ENCODE data around the gene EMD. TPM values are rescaled to one million over a fixed set of nuclear protein-coding genes. Genes with fewer than 3 reads are reported as not detected.
A peak's percentile ranks its signal among the peaks of the same experiment; 100 is the strongest.

The EMD gene
- total RNA-seq, 1 donor from 2014 or later: 91.7 TPM

DNA sequence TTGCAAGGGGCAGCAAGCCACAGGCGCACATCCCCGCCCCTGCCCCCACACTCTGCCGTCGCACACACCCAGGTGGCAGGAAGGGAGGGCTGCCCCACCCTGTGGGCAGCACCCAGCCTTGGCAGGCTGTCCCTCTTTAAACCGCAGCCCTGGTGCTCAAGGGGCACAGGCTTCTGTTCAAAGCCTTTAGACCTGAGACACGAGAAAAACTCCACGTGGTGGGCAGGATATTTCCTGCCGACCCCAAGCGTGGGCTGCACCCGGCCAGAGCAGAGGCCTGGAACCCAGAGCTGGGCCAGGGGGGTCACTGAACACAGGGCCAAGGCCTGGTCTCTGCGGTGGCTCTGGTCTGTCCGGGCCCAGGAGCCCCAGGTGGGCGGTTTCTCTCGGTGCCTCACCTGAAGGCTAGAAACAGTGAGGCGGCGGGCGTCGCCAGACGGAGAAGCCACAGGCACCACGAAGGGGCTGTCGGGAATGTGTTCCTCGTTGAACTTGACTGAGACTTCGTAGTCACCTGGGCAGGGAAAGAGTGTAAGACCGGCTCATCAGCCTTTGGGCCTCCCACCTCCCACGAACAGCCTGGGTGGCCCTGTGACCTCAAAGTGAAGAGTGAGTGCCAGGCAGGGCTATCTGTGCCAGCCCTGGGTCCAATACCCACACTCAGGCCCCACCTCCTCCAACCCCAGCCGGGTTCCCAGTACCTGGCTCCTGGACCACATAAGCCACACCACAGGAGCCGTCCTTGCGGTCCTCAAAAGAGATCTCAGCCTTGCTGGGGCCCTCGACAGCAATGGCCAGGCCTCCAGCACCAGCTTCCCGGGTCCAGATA lies 27.7 kb upstream of the EMD start:
- intact Hi-C loops (cut with micrococcal nuclease): no loop called here
- Mint-ChIP-seq H3K9me3 (no peaks in the 10 kb centered on the region), H3K27ac (peak overlapping the region; percentile 62), H3K4me3 (no peak overlapping the region), H3K27me3 (no peaks in the 10 kb centered on the region), H3K4me1 (peaks cover 16% of the 10 kb centered on the region), H3K36me3 (ENCODE audit: low read depth) (peaks cover 21% of the 10 kb centered on the region)
- DNase-seq: peak; percentile 63

DNA sequence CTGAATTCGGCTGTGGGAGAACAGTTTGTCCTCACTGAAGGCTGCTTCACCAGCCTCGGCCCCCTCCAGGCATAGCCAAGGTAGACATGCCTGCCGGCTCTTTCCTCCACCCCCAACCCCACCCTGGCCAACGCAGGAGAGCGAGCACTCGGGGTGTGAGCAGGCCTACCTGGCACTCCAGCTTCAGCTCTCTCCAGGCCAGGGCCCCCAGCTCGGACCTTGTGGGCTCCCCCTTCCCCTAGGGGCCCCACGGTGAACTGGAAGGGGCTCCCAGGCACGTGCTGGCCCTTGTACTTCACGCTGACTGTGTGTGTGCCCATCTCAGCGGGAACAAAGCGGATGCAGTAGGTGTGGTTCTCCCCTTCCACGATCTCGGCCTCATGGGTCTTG lies 27.1 kb upstream of the EMD start:
- H3K36me3 Mint-ChIP-seq (ENCODE audit: low read depth): peaks cover 23% of the 10 kb centered on the region
- DNase-seq: no peak
- H3K27ac Mint-ChIP-seq: no peak overlapping the region
- H3K27me3 Mint-ChIP-seq: no peaks in the 10 kb centered on the region
- peaks cover 15% of the 10 kb centered on the region for H3K4me1 Mint-ChIP-seq
- intact Hi-C loops (cut with micrococcal nuclease): no loop called here
- H3K9me3 Mint-ChIP-seq: no peaks in the 10 kb centered on the region
- H3K4me3 Mint-ChIP-seq: no peak overlapping the region

DNA sequence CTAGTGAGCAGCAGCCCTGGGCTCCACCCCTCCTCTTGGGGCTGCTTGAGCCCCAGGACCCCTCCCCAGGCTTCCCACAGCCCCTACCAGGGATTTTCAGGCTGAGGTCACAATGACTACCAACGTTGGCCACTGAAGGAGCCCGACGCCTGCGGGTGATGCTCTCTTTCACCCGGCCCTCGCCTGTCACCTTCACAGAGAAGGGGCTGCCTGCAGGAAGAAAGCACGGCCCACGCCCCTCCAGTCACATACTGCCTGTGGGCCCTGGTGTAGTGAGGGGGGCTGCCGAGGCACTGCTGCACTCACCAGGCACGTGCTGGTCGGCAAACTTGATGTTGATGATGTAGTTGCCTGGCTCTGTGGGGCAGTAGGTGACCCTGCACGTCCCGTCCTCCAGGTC lies 26.6 kb upstream of the EMD start:
- DNase-seq: no peak
- Mint-ChIP-seq H3K27me3 (no peaks in the 10 kb centered on the region), H3K4me1 (peaks cover 11% of the 10 kb centered on the region), H3K27ac (no peak overlapping the region), H3K9me3 (no peaks in the 10 kb centered on the region), H3K4me3 (no peak overlapping the region), H3K36me3 (ENCODE audit: low read depth) (peaks cover 21% of the 10 kb centered on the region)
- intact Hi-C loops (cut with micrococcal nuclease): no loop called here

DNA sequence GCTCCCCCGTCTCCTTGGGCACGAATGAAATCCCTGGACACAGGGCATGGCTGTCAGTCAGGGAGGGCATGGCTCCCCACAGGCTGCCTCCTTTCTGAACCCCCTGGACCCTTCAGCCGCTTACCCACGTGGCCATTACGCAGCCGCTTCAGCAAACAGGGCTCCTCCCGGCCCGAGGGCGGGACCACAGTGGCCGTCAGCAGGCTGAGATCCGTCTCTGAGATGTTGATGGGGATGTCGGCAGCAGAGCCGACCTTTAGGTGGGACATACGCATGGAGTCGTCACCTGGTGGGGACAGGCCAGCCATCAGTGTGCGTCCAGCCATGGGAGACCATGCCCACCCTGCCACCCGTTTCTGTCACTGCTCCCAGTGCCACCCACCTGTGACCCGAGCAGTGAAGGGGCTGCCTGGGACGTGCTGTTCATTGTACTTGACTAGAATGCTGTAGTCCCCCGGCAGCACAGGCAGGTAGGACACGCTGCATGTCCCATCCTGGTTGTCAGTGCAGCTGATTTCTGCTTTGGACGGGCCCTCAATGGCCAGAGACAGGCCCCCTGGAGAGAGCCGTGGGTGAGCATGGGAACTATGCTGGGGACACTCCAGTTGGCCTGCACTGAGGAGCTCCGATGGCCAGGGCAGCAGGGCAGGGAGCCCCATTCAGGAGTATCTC lies 25.8 kb upstream of the EMD start:
- no peaks in the 10 kb centered on the region for H3K27me3 Mint-ChIP-seq
- intact Hi-C loops (cut with micrococcal nuclease): no loop called here
- no peak overlapping the region for H3K4me3 Mint-ChIP-seq
- peaks cover 25% of the 10 kb centered on the region for H3K36me3 Mint-ChIP-seq (ENCODE audit: low read depth)
- H3K4me1 Mint-ChIP-seq: peaks cover 7% of the 10 kb centered on the region
- no peak for DNase-seq
- H3K27ac Mint-ChIP-seq: no peak overlapping the region
- no peaks in the 10 kb centered on the region for H3K9me3 Mint-ChIP-seq

DNA sequence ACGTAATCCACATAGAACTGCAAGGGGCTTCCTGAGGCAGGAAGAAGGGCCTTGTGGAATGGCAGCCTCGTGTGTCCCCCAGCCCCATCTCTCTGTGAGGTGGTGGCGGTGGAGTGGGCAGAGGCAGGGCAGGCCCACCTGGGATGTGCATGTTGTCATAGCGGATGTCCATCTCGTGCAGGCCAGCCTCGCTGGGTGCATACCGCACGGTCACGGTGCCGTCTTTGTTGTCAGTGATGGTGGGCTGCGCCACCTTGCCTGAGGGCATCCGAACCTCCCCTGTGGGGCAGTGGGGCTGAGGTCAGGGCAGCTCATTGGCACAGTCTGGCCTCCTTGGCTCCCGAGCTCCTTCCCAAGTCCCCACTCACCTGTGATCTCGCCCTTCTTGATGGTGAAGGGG lies 25.1 kb upstream of the EMD start:
- Mint-ChIP-seq H3K27me3 (no peaks in the 10 kb centered on the region), H3K4me1 (peaks cover 10% of the 10 kb centered on the region), H3K9me3 (no peaks in the 10 kb centered on the region), H3K27ac (no peak overlapping the region), H3K36me3 (ENCODE audit: low read depth) (peaks cover 29% of the 10 kb centered on the region), H3K4me3 (no peak overlapping the region)
- DNase-seq: no peak
- intact Hi-C loops (cut with micrococcal nuclease): no loop called here

DNA sequence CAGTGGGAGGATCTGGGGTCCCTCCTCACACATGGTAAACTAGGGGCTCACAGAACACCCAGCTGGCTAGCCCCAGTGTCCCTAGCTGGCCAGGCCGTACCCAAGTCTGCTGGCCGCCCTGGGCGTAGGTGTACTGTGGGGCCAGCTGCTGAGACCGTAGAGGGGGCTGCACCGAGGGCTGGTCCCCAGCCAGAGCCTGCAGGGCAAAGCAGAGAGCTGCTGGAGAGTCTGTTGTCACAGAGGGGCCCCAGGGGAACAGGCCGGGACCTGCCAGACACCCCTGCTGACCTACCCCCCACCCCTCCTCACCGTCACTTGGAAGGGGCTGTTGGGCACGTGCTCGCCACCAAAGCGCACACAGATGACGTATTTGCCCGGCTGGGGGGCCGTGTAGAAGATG lies 24.6 kb upstream of the EMD start:
- peaks cover 10% of the 10 kb centered on the region for H3K4me1 Mint-ChIP-seq
- DNase-seq: no peak
- no peaks in the 10 kb centered on the region for H3K27me3 Mint-ChIP-seq
- H3K4me3 Mint-ChIP-seq: no peak overlapping the region
- H3K27ac Mint-ChIP-seq: no peak overlapping the region
- intact Hi-C loops (cut with micrococcal nuclease): no loop called here
- peaks cover 29% of the 10 kb centered on the region for H3K36me3 Mint-ChIP-seq (ENCODE audit: low read depth)
- no peaks in the 10 kb centered on the region for H3K9me3 Mint-ChIP-seq

DNA sequence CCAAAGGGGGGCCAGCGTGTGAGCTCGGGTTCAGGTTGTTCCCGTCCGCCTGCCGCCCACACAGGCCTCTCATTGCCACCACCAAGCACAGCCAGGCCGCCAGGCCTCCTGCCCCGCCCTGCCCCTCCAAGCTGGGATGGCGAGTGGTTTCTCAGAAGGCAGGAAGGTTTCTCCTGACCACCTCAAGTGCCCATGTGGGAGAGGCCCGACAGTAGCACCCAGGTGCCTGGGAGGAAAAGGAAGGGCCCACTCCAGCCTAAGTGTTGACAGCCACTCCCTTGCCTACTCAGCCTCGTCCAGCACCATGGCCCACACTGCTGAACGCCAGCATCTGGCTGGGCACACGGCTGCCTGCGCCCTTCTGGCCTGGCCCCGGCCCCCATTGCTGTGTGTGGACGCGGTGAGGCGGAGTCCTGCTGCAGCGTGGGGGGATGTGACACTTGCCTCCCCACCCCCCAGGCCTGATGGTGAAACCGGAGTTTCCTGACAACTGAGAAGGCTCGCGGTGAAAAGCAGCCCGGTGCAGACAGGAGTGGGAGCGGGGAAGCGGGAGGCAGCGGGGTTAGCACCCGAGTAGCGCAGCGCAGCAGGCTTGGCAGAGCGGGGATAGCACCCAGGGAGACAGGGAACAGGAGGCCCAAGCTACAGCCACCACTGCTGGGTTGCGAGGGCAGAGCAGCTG lies 23.9 kb upstream of the EMD start:
- peaks cover 31% of the 10 kb centered on the region for H3K36me3 Mint-ChIP-seq (ENCODE audit: low read depth)

DNA sequence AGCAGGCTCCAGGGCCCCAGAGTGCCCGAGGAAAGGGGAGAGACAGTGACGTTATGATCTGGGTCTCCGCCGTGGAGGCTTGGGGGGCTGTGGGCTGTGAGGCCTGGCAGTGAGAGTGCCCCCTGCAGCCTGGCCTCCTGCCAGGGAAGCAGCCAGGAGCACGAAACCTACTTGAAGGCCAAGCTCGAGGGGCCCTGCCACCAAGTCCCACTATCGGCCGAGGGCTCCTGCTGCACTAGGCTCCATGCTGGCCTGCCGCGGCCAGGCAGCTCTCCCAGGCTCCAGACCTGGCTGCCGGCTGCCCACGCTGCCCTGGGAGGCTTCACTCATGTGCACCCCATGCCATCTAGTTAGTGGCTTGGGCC lies 23.3 kb upstream of the EMD start:
- DNase-seq: no peak

More for the DNA sequence above, 23.9 kb upstream of the EMD start:
- no peak overlapping the region for H3K27ac Mint-ChIP-seq
- DNase-seq: no peak
- no peaks in the 10 kb centered on the region for H3K9me3 Mint-ChIP-seq
- intact Hi-C loops (cut with micrococcal nuclease): no loop called here
- peaks cover 10% of the 10 kb centered on the region for H3K4me1 Mint-ChIP-seq
- no peak overlapping the region for H3K4me3 Mint-ChIP-seq
- H3K27me3 Mint-ChIP-seq: no peaks in the 10 kb centered on the region

DNA sequence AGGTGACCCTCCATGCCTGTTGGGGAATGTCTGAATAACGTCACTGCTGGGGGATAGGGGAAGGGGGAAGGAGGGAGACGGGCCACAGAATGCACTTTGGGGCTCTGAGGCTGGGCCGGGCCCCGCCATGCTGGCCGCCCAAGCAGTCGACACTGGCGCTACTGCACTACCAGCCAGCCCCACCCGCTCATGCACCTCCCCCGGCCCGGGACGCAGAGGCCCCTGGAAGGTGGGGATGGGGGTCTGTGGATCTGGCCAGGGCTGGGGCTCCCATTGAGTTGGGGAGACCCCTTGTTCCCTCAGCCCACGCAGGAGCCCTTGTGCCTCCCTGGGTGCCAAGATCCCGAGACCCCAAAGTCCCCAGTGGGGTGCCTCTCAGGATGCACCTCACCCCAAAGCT lies 22.5 kb upstream of the EMD start:
- Mint-ChIP-seq H3K4me3 (no peak overlapping the region), H3K4me1 (peaks cover 10% of the 10 kb centered on the region), H3K9me3 (no peaks in the 10 kb centered on the region), H3K36me3 (ENCODE audit: low read depth) (peaks cover 39% of the 10 kb centered on the region), H3K27me3 (no peaks in the 10 kb centered on the region), H3K27ac (peak overlapping the region; percentile 11)
- intact Hi-C loops (cut with micrococcal nuclease): no loop called here
- no peak for DNase-seq

More for the DNA sequence above, 23.3 kb upstream of the EMD start:
- no peak overlapping the region for H3K27ac Mint-ChIP-seq
- intact Hi-C loops (cut with micrococcal nuclease): no loop called here
- peaks cover 10% of the 10 kb centered on the region for H3K4me1 Mint-ChIP-seq
- no peaks in the 10 kb centered on the region for H3K27me3 Mint-ChIP-seq
- H3K36me3 Mint-ChIP-seq (ENCODE audit: low read depth): peaks cover 34% of the 10 kb centered on the region
- no peaks in the 10 kb centered on the region for H3K9me3 Mint-ChIP-seq
- H3K4me3 Mint-ChIP-seq: no peak overlapping the region

DNA sequence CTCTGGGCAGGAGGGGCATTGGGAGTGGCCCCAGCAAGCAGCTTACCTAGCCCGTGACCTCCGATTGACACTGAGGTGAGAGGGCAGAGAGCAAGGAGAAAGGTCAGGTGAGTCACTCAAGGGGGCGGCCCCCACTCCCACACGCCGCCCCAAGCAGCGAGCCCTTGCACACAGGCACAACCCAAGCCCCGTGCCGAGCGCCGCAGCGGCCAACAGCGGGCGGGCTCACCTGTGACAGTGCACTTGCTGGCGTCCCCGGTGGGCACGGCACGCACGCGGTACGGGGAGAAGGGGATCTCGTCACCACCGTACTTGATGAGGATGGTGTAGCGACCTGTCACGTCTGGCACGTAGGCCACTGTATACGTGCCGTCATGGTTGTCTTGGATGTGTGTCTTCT lies 21.9 kb upstream of the EMD start:
- intact Hi-C loops (cut with micrococcal nuclease): no loop called here
- H3K4me3 Mint-ChIP-seq: no peak overlapping the region
- H3K9me3 Mint-ChIP-seq: no peaks in the 10 kb centered on the region
- H3K4me1 Mint-ChIP-seq: peaks cover 9% of the 10 kb centered on the region
- H3K36me3 Mint-ChIP-seq (ENCODE audit: low read depth): peaks cover 37% of the 10 kb centered on the region
- H3K27me3 Mint-ChIP-seq: no peaks in the 10 kb centered on the region
- DNase-seq: no peak
- no peak overlapping the region for H3K27ac Mint-ChIP-seq

DNA sequence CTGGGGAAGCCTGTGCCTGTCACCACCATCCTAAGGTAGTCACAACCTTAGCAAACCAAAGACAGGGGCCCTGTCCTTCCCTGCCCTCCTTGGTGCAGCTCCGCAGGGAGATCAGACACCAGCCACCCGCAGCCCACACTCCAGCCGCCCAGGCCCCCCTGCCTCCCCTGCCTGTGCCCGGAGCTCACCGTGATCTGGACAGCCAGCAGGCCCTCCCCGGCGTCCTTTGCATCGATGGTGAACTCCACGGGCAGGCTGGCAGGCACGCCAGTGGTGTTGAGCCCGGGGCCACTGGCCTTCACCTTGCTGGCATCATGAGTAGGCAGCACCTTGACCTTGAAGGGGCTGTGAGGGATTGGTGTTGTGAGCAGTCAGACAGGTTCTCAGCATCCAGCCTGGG lies 21.1 kb upstream of the EMD start:
- intact Hi-C loops (cut with micrococcal nuclease): no loop called here
- Mint-ChIP-seq H3K36me3 (ENCODE audit: low read depth) (peaks cover 38% of the 10 kb centered on the region), H3K4me1 (peaks cover 10% of the 10 kb centered on the region), H3K27ac (no peak overlapping the region), H3K27me3 (no peaks in the 10 kb centered on the region), H3K4me3 (no peak overlapping the region), H3K9me3 (no peaks in the 10 kb centered on the region)
- no peak for DNase-seq

DNA sequence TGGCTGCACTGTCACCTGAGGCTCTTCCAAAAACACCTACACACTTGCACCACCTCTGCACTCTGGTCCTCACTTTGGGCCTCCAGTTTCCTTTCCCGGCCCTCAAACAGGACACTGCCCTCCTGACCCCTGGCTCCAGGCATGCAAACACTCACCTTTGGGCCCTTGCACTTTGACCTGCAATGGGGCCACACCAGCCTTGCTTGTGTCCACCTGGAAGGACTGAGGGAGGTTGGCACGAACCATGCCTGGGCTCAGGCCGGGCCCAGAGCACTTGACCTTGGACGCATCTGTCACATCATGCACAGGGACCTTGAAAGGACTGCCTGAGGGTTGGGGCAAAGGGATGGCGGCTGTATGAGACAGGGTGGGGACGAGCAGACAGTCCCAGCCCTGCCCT lies 20.3 kb upstream of the EMD start:
- no peak for DNase-seq
- Mint-ChIP-seq H3K27ac (no peak overlapping the region), H3K36me3 (ENCODE audit: low read depth) (peaks cover 37% of the 10 kb centered on the region), H3K27me3 (no peaks in the 10 kb centered on the region), H3K4me3 (no peak overlapping the region), H3K4me1 (peaks cover 7% of the 10 kb centered on the region), H3K9me3 (no peaks in the 10 kb centered on the region)
- intact Hi-C loops (cut with micrococcal nuclease): no loop called here

DNA sequence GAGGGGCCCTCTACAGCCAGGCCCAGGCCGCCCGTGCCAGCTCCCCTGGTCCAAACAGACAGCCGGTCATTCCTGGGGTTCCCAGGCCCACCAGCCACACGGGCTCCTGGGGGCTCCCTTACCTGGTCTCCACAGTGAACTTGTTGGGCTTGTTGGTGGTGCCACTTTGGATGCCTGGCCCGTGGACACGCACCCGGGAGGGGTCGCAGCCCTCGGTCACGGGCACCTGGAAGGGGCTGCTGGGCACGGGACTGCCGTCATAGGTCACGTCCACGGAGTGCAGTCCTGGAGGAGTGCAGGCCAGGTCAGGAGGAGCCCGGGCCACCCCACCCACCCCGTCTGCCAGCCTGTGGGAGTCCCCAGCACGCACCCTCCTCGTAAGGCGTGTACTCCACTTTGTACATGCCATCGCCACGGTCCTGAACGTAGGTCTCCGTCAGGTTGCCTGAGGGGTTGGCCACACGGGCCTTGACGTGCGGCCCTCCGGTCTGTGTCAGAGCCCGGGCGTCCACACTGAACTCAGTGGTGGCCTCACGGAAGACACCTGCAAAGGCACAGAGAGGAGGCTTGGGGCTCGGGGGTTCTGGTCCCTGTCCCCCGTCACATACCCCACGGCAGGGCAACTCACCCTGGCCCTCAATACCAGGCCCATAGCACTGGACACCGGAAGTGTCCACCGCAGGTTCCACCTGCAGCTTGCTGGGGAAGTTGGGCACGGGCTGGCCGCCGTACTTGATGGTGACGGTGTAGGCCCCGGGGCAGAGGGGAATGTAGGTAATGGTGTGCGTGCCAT lies 19.5 kb upstream of the EMD start:
- DNase-seq: no peak
- Mint-ChIP-seq H3K4me1 (peaks cover 7% of the 10 kb centered on the region), H3K4me3 (no peak overlapping the region), H3K27ac (no peak overlapping the region), H3K27me3 (no peaks in the 10 kb centered on the region), H3K9me3 (no peaks in the 10 kb centered on the region), H3K36me3 (ENCODE audit: low read depth) (peaks cover 37% of the 10 kb centered on the region)
- intact Hi-C loops (cut with micrococcal nuclease): no loop called here

Data from activated CD4-positive, alpha-beta T cell treated with anti-CD3 and anti-CD28 coated beads, Interleukin-2, amount 10 ng/mL, durations not matched to agents 24 days and 14 days (primary cell).